MCF 10A (cell line): ENCODE results near the gene SIRT3. TPM values are rescaled to one million over a fixed set of nuclear protein-coding genes. Genes with fewer than 3 reads are reported as not detected.

ENCODE experiments used
- BruUV-seq: library from RNA; stranded (reverse); fragments of 400-500 nt; replicated peaks from 2 replicates; lab custom pipeline; 2021; lab: Mats Ljungman, UMichigan
- CTCF ChIA-PET: fragments of 300-600 bp; sonication (Branson Sonifier 250); formaldehyde crosslinking; extraction: SDS; loops from one replicate; lab custom pipeline; 2021; ENCODE audit warnings: antibody characterized with exemption, inconsistent platforms; lab: Yijun Ruan, JAX
- POLR2A ChIA-PET: fragments of 300-600, 350-650 bp; sonication (Branson Sonifier 250); formaldehyde crosslinking; extraction: SDS; loops from one replicate; lab custom pipeline; 2020; ENCODE audit warnings: antibody characterized with exemption, inconsistent platforms; lab: Yijun Ruan, JAX
- DNase-seq: peaks from one replicate; pipeline ENCODE4 v3.0.0-alpha.2; 2018; ENCODE audit not compliant: unreplicated experiment
- H3K27ac Mint-ChIP-seq: one replicate; pipeline ENCODE4 v1.8.0; 2022; ENCODE audit warnings: mild to moderate bottlenecking, low read depth, mixed read lengths; ENCODE audit not compliant: unreplicated experiment
- H3K27me3 Mint-ChIP-seq: one replicate; pipeline ENCODE4 v1.8.0; 2022; ENCODE audit warnings: mixed read lengths; ENCODE audit not compliant: insufficient read depth, unreplicated experiment
- H3K36me3 Mint-ChIP-seq: one replicate; pipeline ENCODE4 v1.8.0; 2022; ENCODE audit warnings: mild to moderate bottlenecking, moderate library complexity, mixed read lengths; ENCODE audit not compliant: insufficient read depth, unreplicated experiment
- H3K4me1 Mint-ChIP-seq: one replicate; pipeline ENCODE4 v1.8.0; 2022; ENCODE audit warnings: mixed read lengths; ENCODE audit not compliant: insufficient read depth, unreplicated experiment
- H3K4me3 Mint-ChIP-seq: one replicate; pipeline ENCODE4 v1.8.0; 2022; ENCODE audit warnings: mild to moderate bottlenecking, moderate library complexity, mixed read lengths; ENCODE audit not compliant: unreplicated experiment
- H3K9me3 Mint-ChIP-seq: one replicate; pipeline ENCODE4 v1.8.0; 2022; ENCODE audit warnings: mixed read lengths; ENCODE audit not compliant: unreplicated experiment
- CTCF ChIP-seq: fragments of 200-600 bp; IDR thresholded peaks from one replicate; pipeline ENCODE4 v1.8.0; 2022; ENCODE audit warnings: antibody characterized with exemption, mild to moderate bottlenecking; ENCODE audit not compliant: unreplicated experiment
- intact Hi-C: fragments of 100-400 bp; cut with micrococcal nuclease; formaldehyde crosslinking; loops from 2 replicates; pipeline ENCODE4 v1.14.1; 2022
- total RNA-seq: library from RNA; stranded (reverse); gene quantifications from 2 replicates; pipeline ENCODE4 v1.2.3, GENCODE V29; 2022

SIRT3 gene
- total RNA-seq, 1 experiment from 2014 or later: 19.8 TPM

- H3K9me3 Mint-ChIP-seq: peaks cover 8% of the 10 kb centered on the region
- peak; percentile 19 for TF ChIP-seq CTCF
- no peaks in the 10 kb centered on the region for H3K4me1 Mint-ChIP-seq
- no TSS peak for BruUV-seq
- intact Hi-C loops: no loop called here
- H3K27ac Mint-ChIP-seq: no peak overlapping the region
- CTCF ChIA-PET: interaction anchor here (1.4 to 4.0 kb wide), 3 partner anchors 7 to 107 kb away, joined by 4 to 24 read pairs (median 4); no protein-coding TSS in a partner anchor
- H3K4me3 Mint-ChIP-seq: no peak overlapping the region
- peaks cover 11% of the 10 kb centered on the region for H3K27me3 Mint-ChIP-seq
- POLR2A ChIA-PET: interaction anchor here (0.7 to 1.0 kb wide), 5 partner anchors 14 to 505 kb away, joined by 3 to 5 read pairs (median 3); partner anchors contain the start of gene SIRT3
- DNase-seq: no peak
- peaks cover 12% of the 10 kb centered on the region for H3K36me3 Mint-ChIP-seq
These were observed 21.8 kb upstream of the SIRT3 start for GRCh38 chr11:257766-258493.

- Mint-ChIP-seq H3K4me3 (no peak overlapping the region), H3K4me1 (no peaks in the 10 kb centered on the region), H3K36me3 (peaks cover 19% of the 10 kb centered on the region), H3K9me3 (peaks cover 8% of the 10 kb centered on the region), H3K27ac (no peak overlapping the region), H3K27me3 (peaks cover 11% of the 10 kb centered on the region)
- intact Hi-C loops: no loop called here
- DNase-seq: no peak
- TF ChIP-seq CTCF: no peak
- CTCF ChIA-PET: no interaction called here
- POLR2A ChIA-PET: interaction anchor here (0.7 to 0.8 kb wide), 2 partner anchors 21 to 60 kb away, joined by 3 read pairs; partner anchors contain the start of gene SIRT3
- BruUV-seq: no TSS peak
These were observed 21.0 kb upstream of the SIRT3 start for GRCh38 chr11:256952-257737.

GRCh38 chr11:255816-256215 is 19.7 kb upstream of the SIRT3 start:
- TF ChIP-seq CTCF: no peak
- no peak overlapping the region for H3K4me3 Mint-ChIP-seq
- CTCF ChIA-PET: interaction anchor here (0.6 kb wide), 1 partner anchor 52 kb away, joined by 3 read pairs; the partner anchor contains the start of gene IFITM2
- H3K9me3 Mint-ChIP-seq: peaks cover 3% of the 10 kb centered on the region
- no peak overlapping the region for H3K27ac Mint-ChIP-seq
- POLR2A ChIA-PET: no interaction called here
- peaks cover 11% of the 10 kb centered on the region for H3K27me3 Mint-ChIP-seq
- no peak for DNase-seq
- peaks cover 33% of the 10 kb centered on the region for H3K36me3 Mint-ChIP-seq
- no peaks in the 10 kb centered on the region for H3K4me1 Mint-ChIP-seq
- BruUV-seq: no TSS peak
- intact Hi-C loops: no loop called here

- H3K4me1 Mint-ChIP-seq: no peaks in the 10 kb centered on the region
- DNase-seq: peak; percentile 21
- ChIA-PET CTCF (interaction anchor here (0.6 kb wide), 1 partner anchor 53 kb away, joined by 3 read pairs; the partner anchor contains the start of gene IFITM2), POLR2A (no interaction called here)
- H3K36me3 Mint-ChIP-seq: peaks cover 38% of the 10 kb centered on the region
- H3K9me3 Mint-ChIP-seq: no peaks in the 10 kb centered on the region
- H3K4me3 Mint-ChIP-seq: no peak overlapping the region
- H3K27ac Mint-ChIP-seq: no peak overlapping the region
- intact Hi-C loops: no loop called here
- no peak for TF ChIP-seq CTCF
- no TSS peak for BruUV-seq
- H3K27me3 Mint-ChIP-seq: peaks cover 11% of the 10 kb centered on the region
These were observed 19.0 kb upstream of the SIRT3 start for GRCh38 chr11:255176-255575.
